Measurements from ENCODE around the gene PCDH9. TPM values are rescaled to one million over a fixed set of nuclear protein-coding genes. Genes with fewer than 3 reads are reported as not detected.

The PCDH9 gene
- total and polyA plus RNA-seq, 2 of the 4 experiments (the other 2 are of a cell fraction), result 2.2 to 10.2 TPM

- CTCF ChIA-PET, result no interaction called here
- H2AK9ac ChIP-seq (replicated peaks; ENCODE audit: low read depth, low read length, poor library complexity), result no peak overlapping the region
- intact Hi-C loops (cut with micrococcal nuclease), result no loop called here
Measured at GRCh38 chr13:66344805-66345517, 885.2 kb downstream of the PCDH9 start.

More at GRCh38 chr13:66344805-66345517, 885.2 kb downstream of the PCDH9 start:
- ATAC-seq (ENCODE audit: low read depth), result no peak
- TF ChIP-seq RAD21 (IDR thresholded peaks at IDR 0.05; ENCODE audit: low read length) (no peak), NFE2L2 (IDR thresholded peaks at IDR 0.05; ENCODE audit: low read depth, low read length) (no peak), CTCF (conservative IDR thresholded peaks at IDR 0.05; ENCODE audit: low read depth, low read length) (no peak), CHD1 (IDR thresholded peaks at IDR 0.05; ENCODE audit: low read depth, low read length) (no peak), SMC3 (IDR thresholded peaks at IDR 0.05; ENCODE audit: low read depth, low read length) (no peak), BHLHE40 (IDR thresholded peaks at IDR 0.05; ENCODE audit: low read depth, low read length) (no peak), CEBPB (IDR thresholded peaks at IDR 0.05; ENCODE audit: low read depth, low read length) (no peak)
- Histone ChIP-seq H2BK15ac (ENCODE audit: low read depth, low read length) (no peak overlapping the region), H3K9ac (ENCODE audit: low read depth, low read length) (no peak overlapping the region), H4K8ac (ENCODE audit: low read depth in 2 of 2, low read length in 2 of 2) (no peak overlapping the region), H3K9me3 (ENCODE audit: control insufficient read depth, insufficient read depth, low read length) (no peaks in the 10 kb centered on the region), H3K79me1 (ENCODE audit: low read depth in 1 of 2, low read length in 2 of 2) (no peaks in the 10 kb centered on the region), H3K36me3 (ENCODE audit: control insufficient read depth, insufficient read depth, low read length) (no peaks in the 10 kb centered on the region), H2AK5ac (ENCODE audit: low read depth, low read length) (no peak overlapping the region), H3K4me2 (ENCODE audit: low read depth, low read length) (no peak overlapping the region), H3K14ac (replicated peaks; ENCODE audit: low read depth, low read length) (no peak overlapping the region), H3K4me3 (ENCODE audit: insufficient read depth, low read depth, low read length) (no peak overlapping the region), H2AFZ (replicated peaks; ENCODE audit: low read length, poor library complexity) (no peak overlapping the region), H3K4me1 (ENCODE audit: control insufficient read depth, insufficient read depth, low read length) (no peaks in the 10 kb centered on the region), H4K20me1 (ENCODE audit: insufficient read depth, low read length) (no peaks in the 10 kb centered on the region), H3K9me1 (ENCODE audit: insufficient read depth, low read length) (no peaks in the 10 kb centered on the region), H3K56ac (ENCODE audit: extremely low read depth, insufficient read depth, low read length) (no peak overlapping the region), H4K91ac (ENCODE audit: insufficient read depth, low read depth, low read length) (no peak overlapping the region), H2BK20ac (ENCODE audit: low read depth, low read length) (no peak overlapping the region), H3K23ac (ENCODE audit: low read depth, low read length) (no peak overlapping the region), H2BK120ac (ENCODE audit: low read depth, low read length) (no peak overlapping the region), H2BK5ac (ENCODE audit: low read depth, low read length, poor library complexity, severe bottlenecking) (no peak overlapping the region), H4K5ac (ENCODE audit: low read depth, low read length) (no peak overlapping the region), H3K18ac (ENCODE audit: low read depth, low read length) (no peak overlapping the region), H3K27ac (ENCODE audit: insufficient read depth, low read length) (no peak overlapping the region), H3K27me3 (ENCODE audit: control insufficient read depth, insufficient read depth, low read length) (no peaks in the 10 kb centered on the region), H3K4ac (ENCODE audit: low read depth, low read length) (no peak overlapping the region)
- no TSS peak for BruUV-seq (replicated peaks)
- no peak for DNase-seq
- in situ Hi-C loops (cut with MboI; ENCODE audit: low sequenced_read_pairs), result no loop called here
- POLR2A ChIA-PET (ENCODE audit: unreplicated experiment), result no interaction called here
- dilution Hi-C loops (cut with HindIII; ENCODE audit: low sequenced_read_pairs, unreplicated experiment), result no loop called here
- WGBS, 2 experiments (ENCODE audit: extremely low coverage in 2 of 2, insufficient read length in 1 of 2), result no CpG with 5 or more reads among the region's 4 CpGs

Data from IMR-90 (cell line).